HEK293 (cell line): ENCODE measurements around the gene THAP2.

ENCODE experiments used
- BCL11A ChIP-seq: fragments of 450-650 bp; formaldehyde crosslinking; IDR thresholded peaks from 2 replicates; pipeline ENCODE4 v1.5.1; 2016; ENCODE audit warnings: low read depth, missing biosample characterization, missing genetic modification characterization
- GLI4 ChIP-seq: fragments of 450-650 bp; formaldehyde crosslinking; IDR thresholded peaks from 2 replicates; pipeline ENCODE4 v1.5.1; 2016; ENCODE audit warnings: missing biosample characterization, missing genetic modification characterization
- GLIS1 ChIP-seq: fragments of 450-650 bp; formaldehyde crosslinking; IDR thresholded peaks from 2 replicates; pipeline ENCODE4 v1.5.1; 2016; ENCODE audit warnings: missing biosample characterization, missing genetic modification characterization
- HOXC10 ChIP-seq: sonication (generic); formaldehyde crosslinking; IDR thresholded peaks from 2 replicates; pipeline ENCODE4 v1.8.1; 2023; ENCODE audit warnings: mild to moderate bottlenecking, missing genetic modification reagents
- KLF8 ChIP-seq: fragments of 450-650 bp; formaldehyde crosslinking; IDR thresholded peaks from 2 replicates; pipeline ENCODE4 v1.5.1; 2016; ENCODE audit warnings: missing biosample characterization, missing genetic modification characterization
- OVOL3 ChIP-seq: fragments of 450-650 bp; formaldehyde crosslinking; IDR thresholded peaks from 2 replicates; pipeline ENCODE4 v1.5.1; 2016; ENCODE audit warnings: missing biosample characterization, missing genetic modification characterization
- REST ChIP-seq: fragments of 450-650 bp; formaldehyde crosslinking; IDR thresholded peaks from 2 replicates; pipeline ENCODE4 v1.5.1; 2016; ENCODE audit warnings: missing biosample characterization, missing genetic modification characterization
- SCRT2 ChIP-seq: fragments of 450-650 bp; formaldehyde crosslinking; IDR thresholded peaks from 2 replicates; pipeline ENCODE4 v1.5.1; 2016; ENCODE audit warnings: missing biosample characterization, missing genetic modification characterization
- YY2 ChIP-seq: fragments of 450-650 bp; formaldehyde crosslinking; IDR thresholded peaks from 2 replicates; pipeline ENCODE4 v1.5.1; 2016; ENCODE audit warnings: missing biosample characterization, missing genetic modification characterization
- ZBTB17 ChIP-seq: fragments of 450-650 bp; formaldehyde crosslinking; IDR thresholded peaks from 2 replicates; pipeline ENCODE4 v1.5.1; 2016; ENCODE audit warnings: missing biosample characterization, missing genetic modification characterization
- ZBTB49 ChIP-seq: fragments of 450-650 bp; formaldehyde crosslinking; IDR thresholded peaks from 2 replicates; pipeline ENCODE4 v1.5.1; 2016; ENCODE audit warnings: missing biosample characterization, missing genetic modification characterization, low read depth
- ZFP3 ChIP-seq: fragments of 450-650 bp; formaldehyde crosslinking; IDR thresholded peaks from 2 replicates; pipeline ENCODE4 v1.5.1; 2016; ENCODE audit warnings: low read depth, missing biosample characterization, missing genetic modification characterization
- ZFP37 ChIP-seq: fragments of 450-650 bp; formaldehyde crosslinking; IDR thresholded peaks from 2 replicates; pipeline ENCODE4 v1.5.1; 2016; ENCODE audit warnings: missing biosample characterization, missing genetic modification characterization
- ZIC2 ChIP-seq: fragments of 450-650 bp; formaldehyde crosslinking; IDR thresholded peaks from 2 replicates; pipeline ENCODE4 v1.5.1; 2016; ENCODE audit warnings: missing biosample characterization, missing genetic modification characterization
- ZNF112 ChIP-seq: fragments of 450-650 bp; formaldehyde crosslinking; IDR thresholded peaks from 2 replicates; pipeline ENCODE4 v1.5.0; 2017; ENCODE audit warnings: missing biosample characterization, missing genetic modification characterization
- ZNF155 ChIP-seq: fragments of 450-650 bp; formaldehyde crosslinking; IDR thresholded peaks from 2 replicates; pipeline ENCODE4 v1.5.1; 2016; ENCODE audit warnings: missing biosample characterization, missing genetic modification characterization
- ZNF169 ChIP-seq: fragments of 450-650 bp; formaldehyde crosslinking; IDR thresholded peaks from 2 replicates; pipeline ENCODE4 v1.5.1; 2016; ENCODE audit warnings: missing biosample characterization, missing genetic modification characterization
- ZNF341 ChIP-seq: fragments of 450-650 bp; formaldehyde crosslinking; IDR thresholded peaks from 2 replicates; pipeline ENCODE4; 2016; ENCODE audit warnings: low read depth, missing biosample characterization, missing genetic modification characterization
- ZNF416 ChIP-seq: fragments of 450-650 bp; formaldehyde crosslinking; IDR thresholded peaks from 2 replicates; pipeline ENCODE4 v1.5.1; 2016; ENCODE audit warnings: missing biosample characterization, missing genetic modification characterization
- ZNF510 ChIP-seq: fragments of 450-650 bp; formaldehyde crosslinking; IDR thresholded peaks from 2 replicates; pipeline ENCODE4 v1.5.1; 2018; ENCODE audit warnings: mild to moderate bottlenecking, missing genetic modification characterization, missing biosample characterization; ENCODE audit not compliant: insufficient replicate concordance
- ZNF549 ChIP-seq: fragments of 450-650 bp; IDR thresholded peaks from 2 replicates; pipeline ENCODE4 v1.5.1; 2018; ENCODE audit warnings: missing biosample characterization, missing genetic modification characterization, mild to moderate bottlenecking, inconsistent platforms, moderate library complexity
- ZNF629 ChIP-seq: fragments of 450-650 bp; formaldehyde crosslinking; IDR thresholded peaks from 2 replicates; pipeline ENCODE4 v1.5.1; 2017; ENCODE audit warnings: missing biosample characterization, missing genetic modification characterization
- ZNF645 ChIP-seq: fragments of 450-650 bp; formaldehyde crosslinking; IDR thresholded peaks from 2 replicates; pipeline ENCODE4; 2016; ENCODE audit warnings: missing biosample characterization, missing genetic modification characterization
- ZNF664 ChIP-seq: fragments of 450-650 bp; formaldehyde crosslinking; IDR thresholded peaks from 2 replicates; pipeline ENCODE4 v1.5.1; 2016; ENCODE audit warnings: missing biosample characterization, missing genetic modification characterization
- ZNF692 ChIP-seq: fragments of 450-650 bp; formaldehyde crosslinking; IDR thresholded peaks from 2 replicates; pipeline ENCODE4 v1.5.1; 2016; ENCODE audit warnings: missing biosample characterization, missing genetic modification characterization
- ZSCAN23 ChIP-seq: fragments of 450-650 bp; formaldehyde crosslinking; IDR thresholded peaks from 2 replicates; pipeline ENCODE4 v1.5.1; 2016; ENCODE audit warnings: missing biosample characterization, missing genetic modification characterization
- TF ChIP-seq, protein P1 (sequence below): fragments of 450-650 bp; formaldehyde crosslinking; IDR thresholded peaks from 2 replicates; pipeline ENCODE4 v1.5.1; 2016; ENCODE audit warnings: missing biosample characterization, missing genetic modification characterization
- TF ChIP-seq, protein P2 (sequence below): fragments of 450-650 bp; formaldehyde crosslinking; IDR thresholded peaks from 2 replicates; pipeline ENCODE4 v1.5.1; 2016; ENCODE audit warnings: missing biosample characterization, missing genetic modification characterization
- TF ChIP-seq, protein P3 (sequence below): fragments of 450-650 bp; formaldehyde crosslinking; IDR thresholded peaks from 2 replicates; pipeline ENCODE4 v1.5.1; 2017; ENCODE audit warnings: missing biosample characterization, mild to moderate bottlenecking, missing genetic modification characterization, moderate library complexity

THAP2 gene

GRCh38 chr12:71627438-71628002 is 36.6 kb upstream of the THAP2 start (continued):
- TF ChIP-seq ZNF169 (tag by site-specific recombination) (no peak), ZNF549 (tag by site-specific recombination) (no peak), OVOL3 (tag by site-specific recombination) (peak; percentile 94), BCL11A (tag by site-specific recombination) (peak; percentile 97), ZFP37 (tag by site-specific recombination) (no peak), ZBTB49 (tag by site-specific recombination) (no peak), ZNF341 (no peak), ZNF416 (tag by site-specific recombination) (no peak), ZNF645 (tag by site-specific recombination) (no peak), ZNF155 (tag by site-specific recombination) (no peak), ZNF510 (tag by site-specific recombination) (no peak), SCRT2 (no peak), ZNF629 (peak; percentile 98), ZNF692 (tag by site-specific recombination) (no peak), ZNF664 (tag by site-specific recombination) (no peak), GLIS1 (tag by site-specific recombination) (no peak), GLI4 (tag by site-specific recombination) (no peak), KLF8 (tag by site-specific recombination) (peak; percentile 77), ZSCAN23 (tag by site-specific recombination) (no peak; the same call in none of the 2 replicates), YY2 (tag by site-specific recombination) (no peak), ZBTB17 (tag by site-specific recombination) (peak; percentile 71; the same call in 1 of the 2 replicates), ZFP3 (no peak), REST (no peak), ZIC2 (tag by site-specific recombination) (no peak), ZNF112 (tag by site-specific recombination) (no peak), HOXC10 (CRISPR knock-in tag) (no peak)
- TF ChIP-seq, protein P1, sequence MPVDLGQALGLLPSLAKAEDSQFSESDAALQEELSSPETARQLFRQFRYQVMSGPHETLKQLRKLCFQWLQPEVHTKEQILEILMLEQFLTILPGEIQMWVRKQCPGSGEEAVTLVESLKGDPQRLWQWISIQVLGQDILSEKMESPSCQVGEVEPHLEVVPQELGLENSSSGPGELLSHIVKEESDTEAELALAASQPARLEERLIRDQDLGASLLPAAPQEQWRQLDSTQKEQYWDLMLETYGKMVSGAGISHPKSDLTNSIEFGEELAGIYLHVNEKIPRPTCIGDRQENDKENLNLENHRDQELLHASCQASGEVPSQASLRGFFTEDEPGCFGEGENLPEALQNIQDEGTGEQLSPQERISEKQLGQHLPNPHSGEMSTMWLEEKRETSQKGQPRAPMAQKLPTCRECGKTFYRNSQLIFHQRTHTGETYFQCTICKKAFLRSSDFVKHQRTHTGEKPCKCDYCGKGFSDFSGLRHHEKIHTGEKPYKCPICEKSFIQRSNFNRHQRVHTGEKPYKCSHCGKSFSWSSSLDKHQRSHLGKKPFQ (tag by site-specific recombination), result no peak
- TF ChIP-seq, protein P2, sequence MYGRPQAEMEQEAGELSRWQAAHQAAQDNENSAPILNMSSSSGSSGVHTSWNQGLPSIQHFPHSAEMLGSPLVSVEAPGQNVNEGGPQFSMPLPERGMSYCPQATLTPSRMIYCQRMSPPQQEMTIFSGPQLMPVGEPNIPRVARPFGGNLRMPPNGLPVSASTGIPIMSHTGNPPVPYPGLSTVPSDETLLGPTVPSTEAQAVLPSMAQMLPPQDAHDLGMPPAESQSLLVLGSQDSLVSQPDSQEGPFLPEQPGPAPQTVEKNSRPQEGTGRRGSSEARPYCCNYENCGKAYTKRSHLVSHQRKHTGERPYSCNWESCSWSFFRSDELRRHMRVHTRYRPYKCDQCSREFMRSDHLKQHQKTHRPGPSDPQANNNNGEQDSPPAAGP (tag by site-specific recombination), result no peak
- TF ChIP-seq, protein P3, sequence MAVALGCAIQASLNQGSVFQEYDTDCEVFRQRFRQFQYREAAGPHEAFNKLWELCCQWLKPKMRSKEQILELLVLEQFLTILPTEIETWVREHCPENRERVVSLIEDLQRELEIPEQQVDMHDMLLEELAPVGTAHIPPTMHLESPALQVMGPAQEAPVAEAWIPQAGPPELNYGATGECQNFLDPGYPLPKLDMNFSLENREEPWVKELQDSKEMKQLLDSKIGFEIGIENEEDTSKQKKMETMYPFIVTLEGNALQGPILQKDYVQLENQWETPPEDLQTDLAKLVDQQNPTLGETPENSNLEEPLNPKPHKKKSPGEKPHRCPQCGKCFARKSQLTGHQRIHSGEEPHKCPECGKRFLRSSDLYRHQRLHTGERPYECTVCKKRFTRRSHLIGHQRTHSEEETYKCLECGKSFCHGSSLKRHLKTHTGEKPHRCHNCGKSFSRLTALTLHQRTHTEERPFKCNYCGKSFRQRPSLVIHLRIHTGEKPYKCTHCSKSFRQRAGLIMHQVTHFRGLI, result no peak
